ENCODE measurements around the gene DCTN1.

GRCh38 chr2:74384051-74384450 is 3.9 kb upstream of the DCTN1 start:
- TF ChIP-seq FOXA1 (IDR thresholded peaks at IDR 0.05) (no peak), BHLHE40 (IDR thresholded peaks at IDR 0.05; ENCODE audit: borderline replicate concordance) (no peak), LEF1 (IDR thresholded peaks at IDR 0.05; ENCODE audit: borderline replicate concordance) (no peak), L3MBTL2 (conservative IDR thresholded peaks at IDR 0.05) (no peak), ARNT (IDR thresholded peaks at IDR 0.05) (no peak), SP1 (IDR thresholded peaks at IDR 0.05) (no peak), ELF4 (IDR thresholded peaks at IDR 0.05) (no peak), NFRKB (IDR thresholded peaks at IDR 0.05) (no peak), FOXK2 (IDR thresholded peaks at IDR 0.05) (no peak), TARDBP (IDR thresholded peaks at IDR 0.05) (no peak), HDGF (IDR thresholded peaks at IDR 0.05; ENCODE audit: borderline replicate concordance) (no peak), ZNF384 (IDR thresholded peaks at IDR 0.05) (no peak), FOXM1 (IDR thresholded peaks at IDR 0.05; ENCODE audit: borderline replicate concordance) (no peak)
